ENCODE data around the gene SFXN5. TPM values are rescaled to one million over a fixed set of nuclear protein-coding genes. Genes with fewer than 3 reads are reported as not detected.

Gene SFXN5
- total RNA-seq, 1 donor from 2014 or later, result 29.8 TPM

GRCh38 chr2:72999729-73000725 is 71.5 kb downstream of the SFXN5 start:
- no peak for DNase-seq (ENCODE audit: low spot score)
- TF ChIP-seq, protein P1, sequence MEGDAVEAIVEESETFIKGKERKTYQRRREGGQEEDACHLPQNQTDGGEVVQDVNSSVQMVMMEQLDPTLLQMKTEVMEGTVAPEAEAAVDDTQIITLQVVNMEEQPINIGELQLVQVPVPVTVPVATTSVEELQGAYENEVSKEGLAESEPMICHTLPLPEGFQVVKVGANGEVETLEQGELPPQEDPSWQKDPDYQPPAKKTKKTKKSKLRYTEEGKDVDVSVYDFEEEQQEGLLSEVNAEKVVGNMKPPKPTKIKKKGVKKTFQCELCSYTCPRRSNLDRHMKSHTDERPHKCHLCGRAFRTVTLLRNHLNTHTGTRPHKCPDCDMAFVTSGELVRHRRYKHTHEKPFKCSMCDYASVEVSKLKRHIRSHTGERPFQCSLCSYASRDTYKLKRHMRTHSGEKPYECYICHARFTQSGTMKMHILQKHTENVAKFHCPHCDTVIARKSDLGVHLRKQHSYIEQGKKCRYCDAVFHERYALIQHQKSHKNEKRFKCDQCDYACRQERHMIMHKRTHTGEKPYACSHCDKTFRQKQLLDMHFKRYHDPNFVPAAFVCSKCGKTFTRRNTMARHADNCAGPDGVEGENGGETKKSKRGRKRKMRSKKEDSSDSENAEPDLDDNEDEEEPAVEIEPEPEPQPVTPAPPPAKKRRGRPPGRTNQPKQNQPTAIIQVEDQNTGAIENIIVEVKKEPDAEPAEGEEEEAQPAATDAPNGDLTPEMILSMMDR (IDR thresholded peaks at IDR 0.05; ENCODE audit: unreplicated experiment), result no peak
- no peaks in the 10 kb centered on the region for H3K9me3 Mint-ChIP-seq (ENCODE audit: unreplicated experiment)

DNA sequence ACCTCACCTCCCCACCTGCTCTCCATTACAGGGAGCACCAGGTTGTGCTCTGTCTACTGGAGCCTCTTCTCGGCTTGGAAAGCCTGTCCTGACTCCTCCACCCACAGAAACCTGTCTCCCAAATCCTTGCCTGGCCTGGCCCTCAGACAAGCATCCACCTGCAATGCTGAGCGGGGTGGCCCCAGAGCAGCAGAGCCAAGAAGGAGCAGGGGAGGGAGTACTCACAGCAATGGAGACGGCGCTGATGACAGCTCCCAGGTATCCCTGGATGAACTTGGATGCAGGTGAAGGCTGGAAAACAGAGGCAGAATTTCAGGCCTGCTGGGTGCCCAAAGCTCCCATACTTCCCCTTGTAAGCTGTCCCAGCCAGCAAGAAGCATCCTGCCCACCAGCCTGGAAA is 72.8 kb downstream of the SFXN5 start:
- Mint-ChIP-seq H3K9me3 (ENCODE audit: unreplicated experiment) (no peaks in the 10 kb centered on the region), H3K27ac (ENCODE audit: unreplicated experiment) (no peak overlapping the region), H3K4me1 (ENCODE audit: unreplicated experiment) (no peaks in the 10 kb centered on the region), H3K36me3 (ENCODE audit: low read depth, unreplicated experiment) (peaks cover 13% of the 10 kb centered on the region), H3K27me3 (ENCODE audit: unreplicated experiment) (peaks cover 4% of the 10 kb centered on the region), H3K4me3 (ENCODE audit: unreplicated experiment) (no peak overlapping the region)
- DNase-seq (ENCODE audit: low spot score), result no peak
- TF ChIP-seq, protein P1 (IDR thresholded peaks at IDR 0.05; ENCODE audit: unreplicated experiment), result no peak

More at GRCh38 chr2:72999729-73000725, 71.5 kb downstream of the SFXN5 start:
- H3K27me3 Mint-ChIP-seq (ENCODE audit: unreplicated experiment), result peaks cover 3% of the 10 kb centered on the region
- peaks cover 17% of the 10 kb centered on the region for H3K36me3 Mint-ChIP-seq (ENCODE audit: low read depth, unreplicated experiment)
- H3K27ac Mint-ChIP-seq (ENCODE audit: unreplicated experiment), result no peak overlapping the region
- H3K4me1 Mint-ChIP-seq (ENCODE audit: unreplicated experiment), result no peaks in the 10 kb centered on the region
- no peak overlapping the region for H3K4me3 Mint-ChIP-seq (ENCODE audit: unreplicated experiment)

DNA sequence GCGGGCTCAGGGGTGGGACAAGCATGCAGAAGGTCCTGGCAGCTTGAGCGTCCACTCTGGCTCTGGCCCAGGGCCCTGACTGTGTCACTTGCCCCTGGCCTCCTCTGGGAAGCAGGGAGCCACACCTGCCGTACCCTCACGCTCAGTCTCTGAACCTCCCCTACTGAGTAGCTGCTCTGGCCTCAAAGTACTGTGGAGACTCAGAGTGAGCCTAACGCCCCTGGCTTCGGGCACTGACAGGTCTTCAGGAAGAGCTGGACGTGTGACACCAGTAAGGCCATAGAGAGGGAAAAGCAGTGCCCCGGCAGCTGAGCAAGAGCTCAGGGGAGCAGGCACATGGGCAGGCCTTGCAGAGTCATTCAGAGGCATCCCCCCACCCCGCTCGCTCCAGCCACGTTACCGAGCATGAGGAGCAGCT is 73.3 kb downstream of the SFXN5 start:
- H3K4me3 Mint-ChIP-seq (ENCODE audit: unreplicated experiment), result no peak overlapping the region
- no peak overlapping the region for H3K27ac Mint-ChIP-seq (ENCODE audit: unreplicated experiment)
- no peaks in the 10 kb centered on the region for H3K4me1 Mint-ChIP-seq (ENCODE audit: unreplicated experiment)
- no peaks in the 10 kb centered on the region for H3K9me3 Mint-ChIP-seq (ENCODE audit: unreplicated experiment)
- no peak for DNase-seq (ENCODE audit: low spot score)
- TF ChIP-seq, protein P1 (IDR thresholded peaks at IDR 0.05; ENCODE audit: unreplicated experiment), result no peak
- peaks cover 13% of the 10 kb centered on the region for H3K36me3 Mint-ChIP-seq (ENCODE audit: low read depth, unreplicated experiment)
- H3K27me3 Mint-ChIP-seq (ENCODE audit: unreplicated experiment), result peaks cover 4% of the 10 kb centered on the region

GRCh38 chr2:72996117-72996502 is 75.4 kb downstream of the SFXN5 start:
- Mint-ChIP-seq H3K4me1 (ENCODE audit: unreplicated experiment) (no peaks in the 10 kb centered on the region), H3K9me3 (ENCODE audit: unreplicated experiment) (no peaks in the 10 kb centered on the region), H3K27ac (ENCODE audit: unreplicated experiment) (no peak overlapping the region), H3K4me3 (ENCODE audit: unreplicated experiment) (no peak overlapping the region), H3K36me3 (ENCODE audit: low read depth, unreplicated experiment) (peaks cover 8% of the 10 kb centered on the region), H3K27me3 (ENCODE audit: unreplicated experiment) (peaks cover 2% of the 10 kb centered on the region)
- TF ChIP-seq, protein P1 (IDR thresholded peaks at IDR 0.05; ENCODE audit: unreplicated experiment), result no peak
- no peak for DNase-seq (ENCODE audit: low spot score)
